Brain microvascular endothelial cell (primary cell): ENCODE results near the gene MIX23.

Experiments used
- DNase-seq: peaks from one replicate; pipeline ENCODE4 v3.0.0-alpha.2; 2020
- H3K27ac ChIP-seq: fragments of 250-450 bp; sonication (Bioruptor Pico); 2 replicates; pipeline ENCODE4 v1.5.1; 2020; ENCODE audit warnings: mild to moderate bottlenecking, moderate library complexity
- H3K27me3 ChIP-seq: fragments of 250-450 bp; sonication (Bioruptor Pico); replicated peaks from 2 replicates; pipeline ENCODE4 v1.5.1; 2020; ENCODE audit warnings: mild to moderate bottlenecking
- H3K36me3 ChIP-seq: fragments of 250-450 bp; sonication (Bioruptor Pico); replicated peaks from 2 replicates; pipeline ENCODE4 v1.5.1; 2020; ENCODE audit warnings: mild to moderate bottlenecking
- H3K4me3 ChIP-seq: 2 replicates; pipeline ENCODE4 v1.5.1; 2011; ENCODE audit warnings: low read depth, mild to moderate bottlenecking, control low read depth, low read length, moderate library complexity
- CTCF ChIP-seq: IDR thresholded peaks from 2 replicates; pipeline ENCODE4 v1.5.1; 2011; ENCODE audit warnings: low read depth, mild to moderate bottlenecking, moderate library complexity, low read length, control low read depth, inconsistent platforms; ENCODE audit errors: missing control alignments
- in situ Hi-C: cut with HindIII; loops from 2 replicates; pipeline ENCODE4 v1.10.0; 2017; ENCODE audit warnings: low sequenced_read_pairs, low pct_ligation_motif_present

The MIX23 gene

GRCh38 chr3:122313281-122313680 lies 69.8 kb downstream of the MIX23 start:
- H3K36me3 ChIP-seq = no peaks in the 10 kb centered on the region
- in situ Hi-C loops = no loop called here
- no peak for DNase-seq
- no peak overlapping the region for H3K4me3 ChIP-seq
- TF ChIP-seq CTCF = no peak
- no peaks in the 10 kb centered on the region for H3K27me3 ChIP-seq
- H3K27ac ChIP-seq = no peak overlapping the region

- no peak for DNase-seq
- H3K27ac ChIP-seq = no peak overlapping the region
- H3K36me3 ChIP-seq = no peaks in the 10 kb centered on the region
- no peak for TF ChIP-seq CTCF
- no peaks in the 10 kb centered on the region for H3K27me3 ChIP-seq
- H3K4me3 ChIP-seq = no peak overlapping the region
- in situ Hi-C loops = no loop called here
These were observed 70.2 kb downstream of the MIX23 start for GRCh38 chr3:122312826-122313225.

GRCh38 chr3:122310361-122310760 lies 72.7 kb downstream of the MIX23 start:
- no peak overlapping the region for H3K4me3 ChIP-seq
- in situ Hi-C loops = no loop called here

More at GRCh38 chr3:122310361-122310760, 72.7 kb downstream of the MIX23 start:
- no peak for DNase-seq
- Histone ChIP-seq H3K36me3 (no peaks in the 10 kb centered on the region), H3K27me3 (no peaks in the 10 kb centered on the region), H3K27ac (no peak overlapping the region)
- no peak for TF ChIP-seq CTCF
